Fibroblast of lung (primary cell): ENCODE measurements around the gene C21orf58. TPM values are rescaled to one million over a fixed set of nuclear protein-coding genes. Genes with fewer than 3 reads are reported as not detected.

ENCODE experiments used
- DNase-seq, 2 donors: peaks; one replicate each; pipeline versions ENCODE4 v3.0.0 to v3.0.0-alpha.2; 2010; ENCODE audit warnings: low read depth in 2 of 2
- H2AFZ ChIP-seq: 2 replicates; pipeline ENCODE4 v1.5.1; 2012; ENCODE audit warnings: low read length, control low read depth, inconsistent platforms
- H3K27ac ChIP-seq: 2 replicates; pipeline ENCODE4 v1.5.1; 2011; ENCODE audit warnings: low read length, control low read depth; ENCODE audit not compliant: insufficient read depth
- H3K27me3 ChIP-seq: 2 replicates; pipeline ENCODE4 v1.5.1; 2011; ENCODE audit warnings: mild to moderate bottlenecking, low read length; ENCODE audit not compliant: control insufficient read depth, insufficient read depth
- H3K36me3 ChIP-seq: 2 replicates; pipeline ENCODE4 v1.5.1; 2011; ENCODE audit warnings: low read length; ENCODE audit not compliant: control insufficient read depth, insufficient read depth
- H3K4me1 ChIP-seq: 2 replicates; pipeline ENCODE4 v1.5.1; 2011; ENCODE audit warnings: low read length; ENCODE audit not compliant: control insufficient read depth, insufficient read depth; ENCODE audit errors: extremely low read depth
- H3K4me2 ChIP-seq: 2 replicates; pipeline ENCODE4 v1.5.1; 2011; ENCODE audit warnings: low read length, control low read depth; ENCODE audit not compliant: insufficient read depth; ENCODE audit errors: extremely low read depth
- H3K4me3 ChIP-seq, 4 experiments: fragments of 200-600 bp in 1 of 4; sonication (generic) in 1 of 4; replicated peaks in 1 of 4; 2 replicates each; pipeline ENCODE4 v1.5.1; 2011 to 2016; ENCODE audit warnings: low read length in 4 of 4, low read depth in 3 of 4, mild to moderate bottlenecking in 3 of 4, control low read depth in 2 of 4, inconsistent platforms in 1 of 4, mixed read lengths in 1 of 4; ENCODE audit not compliant: insufficient read depth in 1 of 4; ENCODE audit errors: control extremely low read depth in 1 of 4
- H3K79me2 ChIP-seq: 2 replicates; pipeline ENCODE4 v1.5.1; 2012; ENCODE audit warnings: mild to moderate bottlenecking, low read length, inconsistent platforms; ENCODE audit not compliant: control insufficient read depth, insufficient read depth
- H3K9ac ChIP-seq: 2 replicates; pipeline ENCODE4 v1.5.1; 2011; ENCODE audit warnings: mild to moderate bottlenecking, low read length, control low read depth; ENCODE audit not compliant: insufficient read depth
- H3K9me3 ChIP-seq: 2 replicates; pipeline ENCODE4 v1.5.1; 2012; ENCODE audit warnings: low read depth, low read length; ENCODE audit not compliant: control insufficient read depth, insufficient read depth
- H4K20me1 ChIP-seq: 2 replicates; pipeline ENCODE4 v1.5.1; 2011; ENCODE audit warnings: low read length; ENCODE audit not compliant: control insufficient read depth, insufficient read depth; ENCODE audit errors: extremely low read depth
- EZH2 ChIP-seq: IDR thresholded peaks from 2 replicates; pipeline ENCODE4 v1.5.1; 2012; ENCODE audit warnings: low read length, control low read depth, mild to moderate bottlenecking; ENCODE audit errors: missing control alignments
- polyA plus RNA-seq, 2 donors: library from polyadenylated mRNA; depleted of rRNA in 1 of 2; stranded (reverse) in 1 of 2; unstranded in 1 of 2; fragments of >200 nt; gene quantifications; 2 replicates each; pipeline ENCODE4 v1.2.1, GENCODE V29; 2011 to 2012; ENCODE audit warnings: missing spikeins in 1 of 2
- total RNA-seq: library from RNA; depleted of rRNA; stranded (reverse); fragments of >200 nt; gene quantifications from 2 replicates; pipeline ENCODE4 v1.2.1, GENCODE V29; 2014
- TF ChIP-seq, protein P1 (sequence below), 2 donors: IDR thresholded peaks in 1 of 2; conservative IDR thresholded peaks in 1 of 2; 1 replicate in 1 of 2; 2 replicates in 1 of 2; pipeline ENCODE4 v1.5.1; 2011 to 2012; ENCODE audit warnings: low read length in 2 of 2, control low read depth in 1 of 2, inconsistent platforms in 1 of 2, low read depth in 1 of 2, mild to moderate bottlenecking in 1 of 2

The C21orf58 gene
- total and polyA plus RNA-seq, 2 donors (not counting 1 experiment from before 2014, with no cell fraction given): 1.4 to 2.5 TPM

GRCh38 chr21:46361176-46361575, 37.5 kb upstream of the C21orf58 start:
- H3K9ac ChIP-seq: no peak overlapping the region
- H3K4me3 ChIP-seq: no peak overlapping the region
- H3K4me1 ChIP-seq: no peaks in the 10 kb centered on the region
- H3K36me3 ChIP-seq: peaks cover 21% of the 10 kb centered on the region
- no peaks in the 10 kb centered on the region for H3K9me3 ChIP-seq
- H3K79me2 ChIP-seq: no peaks in the 10 kb centered on the region
- no peaks in the 10 kb centered on the region for H4K20me1 ChIP-seq
- H2AFZ ChIP-seq: no peak overlapping the region
- no peak for TF ChIP-seq EZH2
- H3K27ac ChIP-seq: no peak overlapping the region
- H3K27me3 ChIP-seq: no peaks in the 10 kb centered on the region
- no peak for DNase-seq
- no peak overlapping the region for H3K4me2 ChIP-seq

DNA sequence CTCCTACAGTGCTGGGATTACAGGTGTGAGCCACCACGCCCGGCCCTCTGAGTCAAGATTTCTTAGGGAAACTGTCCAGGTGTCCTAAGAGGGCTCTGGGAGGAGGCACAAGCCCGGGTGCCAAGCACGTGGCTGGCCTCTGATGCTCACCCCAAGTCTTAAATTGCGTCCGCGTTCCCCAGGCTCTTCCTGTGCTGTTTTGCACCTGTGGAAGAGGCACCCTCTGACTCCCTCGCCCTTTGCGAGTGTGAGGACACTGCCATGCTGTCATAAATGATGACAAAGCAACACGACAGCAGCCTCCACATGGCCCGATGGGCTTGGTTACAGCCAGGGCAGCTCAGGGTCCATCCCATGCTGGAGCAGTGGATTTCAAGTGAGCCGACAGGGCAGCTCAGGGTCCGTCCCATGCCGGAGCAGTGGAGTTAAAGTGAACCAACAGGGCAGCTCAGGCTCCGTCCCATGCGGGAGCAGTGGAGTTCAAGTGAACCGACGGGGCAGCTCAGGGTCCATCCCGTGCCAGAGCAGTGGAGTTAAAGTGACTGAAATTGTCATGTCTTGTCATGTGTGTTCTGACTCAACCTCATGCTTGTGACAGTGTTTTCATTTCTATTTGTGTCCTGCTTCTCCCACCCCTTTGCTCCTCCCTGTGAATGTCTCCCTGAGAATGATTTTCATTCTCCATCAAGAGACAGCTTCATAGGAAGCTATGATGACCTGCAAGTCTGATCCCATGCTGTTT, 34.2 kb upstream of the C21orf58 start:
- no peak overlapping the region for H3K27ac ChIP-seq
- TF ChIP-seq, protein P1, sequence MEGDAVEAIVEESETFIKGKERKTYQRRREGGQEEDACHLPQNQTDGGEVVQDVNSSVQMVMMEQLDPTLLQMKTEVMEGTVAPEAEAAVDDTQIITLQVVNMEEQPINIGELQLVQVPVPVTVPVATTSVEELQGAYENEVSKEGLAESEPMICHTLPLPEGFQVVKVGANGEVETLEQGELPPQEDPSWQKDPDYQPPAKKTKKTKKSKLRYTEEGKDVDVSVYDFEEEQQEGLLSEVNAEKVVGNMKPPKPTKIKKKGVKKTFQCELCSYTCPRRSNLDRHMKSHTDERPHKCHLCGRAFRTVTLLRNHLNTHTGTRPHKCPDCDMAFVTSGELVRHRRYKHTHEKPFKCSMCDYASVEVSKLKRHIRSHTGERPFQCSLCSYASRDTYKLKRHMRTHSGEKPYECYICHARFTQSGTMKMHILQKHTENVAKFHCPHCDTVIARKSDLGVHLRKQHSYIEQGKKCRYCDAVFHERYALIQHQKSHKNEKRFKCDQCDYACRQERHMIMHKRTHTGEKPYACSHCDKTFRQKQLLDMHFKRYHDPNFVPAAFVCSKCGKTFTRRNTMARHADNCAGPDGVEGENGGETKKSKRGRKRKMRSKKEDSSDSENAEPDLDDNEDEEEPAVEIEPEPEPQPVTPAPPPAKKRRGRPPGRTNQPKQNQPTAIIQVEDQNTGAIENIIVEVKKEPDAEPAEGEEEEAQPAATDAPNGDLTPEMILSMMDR (conservative IDR thresholded peaks at IDR 0.05 in 1 of 2, IDR thresholded peaks at IDR 0.05 in 1 of 2; ENCODE audit: low read depth in 1 of 2, low read length in 2 of 2): no peak
- no peak for TF ChIP-seq EZH2
- H3K9me3 ChIP-seq: no peaks in the 10 kb centered on the region
- H4K20me1 ChIP-seq: no peaks in the 10 kb centered on the region
- DNase-seq: no peak
- H3K36me3 ChIP-seq: peaks cover 17% of the 10 kb centered on the region
- H3K79me2 ChIP-seq: no peaks in the 10 kb centered on the region
- H3K4me3 ChIP-seq: no peak overlapping the region
- H2AFZ ChIP-seq: no peak overlapping the region
- no peaks in the 10 kb centered on the region for H3K4me1 ChIP-seq
- no peaks in the 10 kb centered on the region for H3K27me3 ChIP-seq
- H3K4me2 ChIP-seq: no peak overlapping the region
- H3K9ac ChIP-seq: no peak overlapping the region

- H3K9me3 ChIP-seq: no peaks in the 10 kb centered on the region
- H3K4me2 ChIP-seq: no peak overlapping the region
- no peak for DNase-seq
- no peaks in the 10 kb centered on the region for H3K79me2 ChIP-seq
- H4K20me1 ChIP-seq: no peaks in the 10 kb centered on the region
- no peaks in the 10 kb centered on the region for H3K4me1 ChIP-seq
- H2AFZ ChIP-seq: no peak overlapping the region
- TF ChIP-seq, protein P1 (conservative IDR thresholded peaks at IDR 0.05 in 1 of 2, IDR thresholded peaks at IDR 0.05 in 1 of 2; ENCODE audit: low read depth in 1 of 2, low read length in 2 of 2): no peak
- no peak overlapping the region for H3K27ac ChIP-seq
- no peak overlapping the region for H3K9ac ChIP-seq
- H3K36me3 ChIP-seq: peaks cover 21% of the 10 kb centered on the region
- H3K27me3 ChIP-seq: no peaks in the 10 kb centered on the region
- H3K4me3 ChIP-seq: no peak overlapping the region
These were observed 33.6 kb upstream of the C21orf58 start for GRCh38 chr21:46357335-46357604.
